RWPE2 (cell line): ENCODE measurements around the gene MPRIP.

Experiments
- ATAC-seq: fragments of 200-7000 bp; cut with Tn5 transposase; 3 replicates; pipeline ENCODE4 v1.9.1; 2021; ENCODE audit warnings: low read depth
- DNase-seq: peaks from one replicate; pipeline ENCODE4 v3.0.0-alpha.2; 2020; ENCODE audit warnings: low spot score
- H3K27ac ChIP-seq: fragments of 450-650 bp; 2 replicates; pipeline ENCODE4 v1.5.1; 2017; ENCODE audit warnings: mild to moderate bottlenecking; ENCODE audit not compliant: poor library complexity, severe bottlenecking
- H3K27me3 ChIP-seq: fragments of 250-450 bp; sonication (Bioruptor Pico); 2 replicates; pipeline ENCODE4 v1.5.1; 2021; ENCODE audit warnings: mild to moderate bottlenecking, moderate library complexity; ENCODE audit not compliant: insufficient read depth, poor library complexity, severe bottlenecking
- H3K36me3 ChIP-seq: fragments of 250-450 bp; sonication (Bioruptor Pico); 2 replicates; pipeline ENCODE4 v1.5.1; 2020; ENCODE audit warnings: low read depth, mild to moderate bottlenecking, moderate library complexity
- H3K4me1 ChIP-seq: fragments of 250-450 bp; sonication (Bioruptor Pico); 2 replicates; pipeline ENCODE4 v1.5.1; 2021; ENCODE audit warnings: mild to moderate bottlenecking, moderate library complexity; ENCODE audit not compliant: insufficient read depth, poor library complexity, severe bottlenecking
- H3K4me3 ChIP-seq: fragments of 250-450 bp; sonication (Bioruptor Pico); 2 replicates; pipeline ENCODE4 v1.5.1; 2021; ENCODE audit warnings: mild to moderate bottlenecking, moderate library complexity; ENCODE audit not compliant: severe bottlenecking
- H3K9me3 ChIP-seq: fragments of 250-450 bp; sonication (Bioruptor Pico); 2 replicates; pipeline ENCODE4 v1.5.1; 2021; ENCODE audit warnings: mild to moderate bottlenecking, moderate library complexity; ENCODE audit not compliant: severe bottlenecking
- CTCF ChIP-seq: fragments of 450-650 bp; IDR thresholded peaks from one replicate; pipeline ENCODE4 v1.5.1; 2017; ENCODE audit warnings: mild to moderate bottlenecking, moderate library complexity; ENCODE audit not compliant: poor library complexity, severe bottlenecking

The MPRIP gene

GRCh38 chr17:17029938-17030337 lies 12.3 kb upstream of the MPRIP start:
- TF ChIP-seq CTCF, result no peak
- H3K9me3 ChIP-seq, result no peaks in the 10 kb centered on the region
- no peak overlapping the region for H3K4me3 ChIP-seq
- no peaks in the 10 kb centered on the region for H3K36me3 ChIP-seq
- H3K27ac ChIP-seq, result peak overlapping the region; percentile 93
- ATAC-seq (no peak), DNase-seq (no peak)
- H3K27me3 ChIP-seq, result no peaks in the 10 kb centered on the region
- peaks cover 37% of the 10 kb centered on the region for H3K4me1 ChIP-seq

- Histone ChIP-seq H3K4me1 (peaks cover 37% of the 10 kb centered on the region), H3K36me3 (no peaks in the 10 kb centered on the region), H3K9me3 (no peaks in the 10 kb centered on the region), H3K27ac (peak overlapping the region; percentile 93), H3K27me3 (no peaks in the 10 kb centered on the region), H3K4me3 (no peak overlapping the region)
- TF ChIP-seq CTCF, result no peak
- ATAC-seq (no peak), DNase-seq (no peak)
Observed at GRCh38 chr17:17030515-17031211, 11.6 kb upstream of the MPRIP start.

- Histone ChIP-seq H3K9me3 (no peaks in the 10 kb centered on the region), H3K27ac (peak overlapping the region; percentile 93), H3K4me1 (peaks cover 38% of the 10 kb centered on the region), H3K27me3 (no peaks in the 10 kb centered on the region), H3K36me3 (no peaks in the 10 kb centered on the region), H3K4me3 (no peak overlapping the region)
- no peak for TF ChIP-seq CTCF
- DNase-seq (no peak), ATAC-seq (peak; percentile 61)
Observed at GRCh38 chr17:17032131-17032692, 10.0 kb upstream of the MPRIP start.

- DNase-seq (no peak), ATAC-seq (no peak)
- Histone ChIP-seq H3K36me3 (no peaks in the 10 kb centered on the region), H3K4me3 (no peak overlapping the region), H3K27ac (peak overlapping the region; percentile 93), H3K9me3 (no peaks in the 10 kb centered on the region), H3K27me3 (no peaks in the 10 kb centered on the region), H3K4me1 (peaks cover 28% of the 10 kb centered on the region)
- no peak for TF ChIP-seq CTCF
Observed at GRCh38 chr17:17033466-17033865, 8.8 kb upstream of the MPRIP start.

- peak overlapping the region; percentile 93 for H3K27ac ChIP-seq
- H3K36me3 ChIP-seq, result no peaks in the 10 kb centered on the region
- no peak overlapping the region for H3K4me3 ChIP-seq
- DNase-seq (no peak), ATAC-seq (no peak)
- no peaks in the 10 kb centered on the region for H3K27me3 ChIP-seq
- H3K4me1 ChIP-seq, result peaks cover 22% of the 10 kb centered on the region
- H3K9me3 ChIP-seq, result no peaks in the 10 kb centered on the region
- TF ChIP-seq CTCF, result no peak
Observed at GRCh38 chr17:17034026-17034425, 8.2 kb upstream of the MPRIP start.
